Esophagus squamous epithelium (tissue), 4 donors: ENCODE results near the gene QRICH1.

Source experiments
- POLR2A ChIP-seq, 4 donors: fragments of 450-650 bp; IDR thresholded peaks; one replicate each; pipeline ENCODE4 v1.6.1; 2017; ENCODE audit warnings: antibody characterized with exemption in 4 of 4, mild to moderate bottlenecking in 4 of 4, moderate library complexity in 3 of 4
- TF ChIP-seq, protein P1 (sequence below), 6 experiments: fragments of 450-650 bp in 4 of 6; fragments of 200-600 bp in 2 of 6; sonication (generic) in 2 of 6; IDR thresholded peaks; one replicate each; pipeline ENCODE4 v1.5.1; 2016 to 2019; ENCODE audit warnings: antibody characterized with exemption in 6 of 6, mild to moderate bottlenecking in 4 of 6, moderate library complexity in 4 of 6

DNA sequence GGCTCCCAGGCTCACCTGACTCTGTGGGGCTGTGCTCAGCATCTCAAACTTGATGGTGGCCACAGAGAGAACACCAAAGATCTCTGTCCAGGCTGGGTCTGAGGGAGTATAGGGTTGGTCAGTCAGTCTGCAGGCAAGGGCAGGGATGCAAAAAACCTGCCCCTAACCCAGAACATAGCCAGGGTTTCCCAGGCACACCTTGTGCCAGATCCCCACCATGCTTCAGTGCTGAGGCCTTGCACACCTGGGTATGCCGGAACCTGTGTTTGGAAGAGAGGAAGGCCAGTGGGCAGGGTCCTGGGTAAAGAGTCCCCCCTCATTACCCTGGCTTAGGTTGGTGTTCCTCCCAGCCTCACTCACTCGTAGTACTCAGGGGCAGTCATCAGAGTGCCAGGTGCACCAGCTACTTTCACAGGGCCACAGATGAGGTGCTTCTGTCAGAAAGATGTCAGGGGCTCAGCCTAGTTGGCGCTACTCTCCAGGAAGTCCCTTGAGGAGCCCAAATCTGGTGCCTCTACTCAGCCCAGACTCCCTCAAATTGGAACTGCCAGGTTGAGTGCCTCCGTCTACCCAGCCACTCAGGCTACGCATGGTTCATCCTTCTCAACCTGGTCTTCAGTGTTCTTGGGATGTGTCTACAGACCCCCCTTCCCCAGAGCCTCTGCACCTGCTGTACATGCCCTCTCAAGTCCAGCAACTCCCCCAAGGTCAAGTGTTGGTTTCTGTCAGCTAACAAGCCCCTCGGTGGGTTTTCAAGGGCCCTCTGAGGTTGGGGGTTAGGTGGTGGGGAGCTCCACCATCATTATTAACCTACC is 77.2 kb downstream of the QRICH1 start:
- TF ChIP-seq, protein P1, sequence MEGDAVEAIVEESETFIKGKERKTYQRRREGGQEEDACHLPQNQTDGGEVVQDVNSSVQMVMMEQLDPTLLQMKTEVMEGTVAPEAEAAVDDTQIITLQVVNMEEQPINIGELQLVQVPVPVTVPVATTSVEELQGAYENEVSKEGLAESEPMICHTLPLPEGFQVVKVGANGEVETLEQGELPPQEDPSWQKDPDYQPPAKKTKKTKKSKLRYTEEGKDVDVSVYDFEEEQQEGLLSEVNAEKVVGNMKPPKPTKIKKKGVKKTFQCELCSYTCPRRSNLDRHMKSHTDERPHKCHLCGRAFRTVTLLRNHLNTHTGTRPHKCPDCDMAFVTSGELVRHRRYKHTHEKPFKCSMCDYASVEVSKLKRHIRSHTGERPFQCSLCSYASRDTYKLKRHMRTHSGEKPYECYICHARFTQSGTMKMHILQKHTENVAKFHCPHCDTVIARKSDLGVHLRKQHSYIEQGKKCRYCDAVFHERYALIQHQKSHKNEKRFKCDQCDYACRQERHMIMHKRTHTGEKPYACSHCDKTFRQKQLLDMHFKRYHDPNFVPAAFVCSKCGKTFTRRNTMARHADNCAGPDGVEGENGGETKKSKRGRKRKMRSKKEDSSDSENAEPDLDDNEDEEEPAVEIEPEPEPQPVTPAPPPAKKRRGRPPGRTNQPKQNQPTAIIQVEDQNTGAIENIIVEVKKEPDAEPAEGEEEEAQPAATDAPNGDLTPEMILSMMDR (IDR thresholded peaks at IDR 0.05) = no peak
- TF ChIP-seq POLR2A (IDR thresholded peaks at IDR 0.05) = no peak
